C4-2B (cell line): ENCODE results near the gene NKX2-2.

Experiments used
- ZFX ChIP-seq: fragments of 450-650 bp; IDR thresholded peaks from 2 replicates; pipeline ENCODE4 v1.6.1; 2017
- TF ChIP-seq, protein P1 (sequence below): fragments of 450-650 bp; conservative IDR thresholded peaks from 2 replicates; pipeline ENCODE4 v1.5.1; 2017; ENCODE audit warnings: mild to moderate bottlenecking

DNA sequence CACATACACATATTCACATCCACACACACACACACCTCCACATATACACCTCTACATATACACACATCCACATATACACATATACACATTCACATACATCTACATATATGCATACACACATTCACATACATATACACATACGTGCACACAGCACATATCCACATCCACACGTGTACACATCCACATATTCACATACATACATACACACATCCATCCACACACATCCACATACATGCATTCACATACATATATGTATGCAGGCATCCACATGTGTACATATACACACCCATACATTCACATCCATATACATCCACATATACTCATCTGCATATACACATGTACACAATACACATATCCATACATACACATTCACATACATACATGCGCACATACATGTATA is 25.6 kb upstream of the NKX2-2 start:
- TF ChIP-seq, protein P1, sequence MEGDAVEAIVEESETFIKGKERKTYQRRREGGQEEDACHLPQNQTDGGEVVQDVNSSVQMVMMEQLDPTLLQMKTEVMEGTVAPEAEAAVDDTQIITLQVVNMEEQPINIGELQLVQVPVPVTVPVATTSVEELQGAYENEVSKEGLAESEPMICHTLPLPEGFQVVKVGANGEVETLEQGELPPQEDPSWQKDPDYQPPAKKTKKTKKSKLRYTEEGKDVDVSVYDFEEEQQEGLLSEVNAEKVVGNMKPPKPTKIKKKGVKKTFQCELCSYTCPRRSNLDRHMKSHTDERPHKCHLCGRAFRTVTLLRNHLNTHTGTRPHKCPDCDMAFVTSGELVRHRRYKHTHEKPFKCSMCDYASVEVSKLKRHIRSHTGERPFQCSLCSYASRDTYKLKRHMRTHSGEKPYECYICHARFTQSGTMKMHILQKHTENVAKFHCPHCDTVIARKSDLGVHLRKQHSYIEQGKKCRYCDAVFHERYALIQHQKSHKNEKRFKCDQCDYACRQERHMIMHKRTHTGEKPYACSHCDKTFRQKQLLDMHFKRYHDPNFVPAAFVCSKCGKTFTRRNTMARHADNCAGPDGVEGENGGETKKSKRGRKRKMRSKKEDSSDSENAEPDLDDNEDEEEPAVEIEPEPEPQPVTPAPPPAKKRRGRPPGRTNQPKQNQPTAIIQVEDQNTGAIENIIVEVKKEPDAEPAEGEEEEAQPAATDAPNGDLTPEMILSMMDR, result no peak
- no peak for TF ChIP-seq ZFX
